K562 treated with DMSO at 1 percent for 12 hours (cell line): ENCODE results near the gene FUBP3. TPM values are rescaled to one million over a fixed set of nuclear protein-coding genes. Genes with fewer than 3 reads are reported as not detected.

Experiments used
- total RNA-seq: library from RNA; unstranded; fragments of 300-600 nt; gene quantifications from 2 replicates; pipeline ENCODE4 v1.2.3, GENCODE V29; 2022; ENCODE audit not compliant: insufficient read depth

Gene FUBP3
- total RNA-seq: 12.3 and 36.6 TPM in 2 replicates

DNA sequence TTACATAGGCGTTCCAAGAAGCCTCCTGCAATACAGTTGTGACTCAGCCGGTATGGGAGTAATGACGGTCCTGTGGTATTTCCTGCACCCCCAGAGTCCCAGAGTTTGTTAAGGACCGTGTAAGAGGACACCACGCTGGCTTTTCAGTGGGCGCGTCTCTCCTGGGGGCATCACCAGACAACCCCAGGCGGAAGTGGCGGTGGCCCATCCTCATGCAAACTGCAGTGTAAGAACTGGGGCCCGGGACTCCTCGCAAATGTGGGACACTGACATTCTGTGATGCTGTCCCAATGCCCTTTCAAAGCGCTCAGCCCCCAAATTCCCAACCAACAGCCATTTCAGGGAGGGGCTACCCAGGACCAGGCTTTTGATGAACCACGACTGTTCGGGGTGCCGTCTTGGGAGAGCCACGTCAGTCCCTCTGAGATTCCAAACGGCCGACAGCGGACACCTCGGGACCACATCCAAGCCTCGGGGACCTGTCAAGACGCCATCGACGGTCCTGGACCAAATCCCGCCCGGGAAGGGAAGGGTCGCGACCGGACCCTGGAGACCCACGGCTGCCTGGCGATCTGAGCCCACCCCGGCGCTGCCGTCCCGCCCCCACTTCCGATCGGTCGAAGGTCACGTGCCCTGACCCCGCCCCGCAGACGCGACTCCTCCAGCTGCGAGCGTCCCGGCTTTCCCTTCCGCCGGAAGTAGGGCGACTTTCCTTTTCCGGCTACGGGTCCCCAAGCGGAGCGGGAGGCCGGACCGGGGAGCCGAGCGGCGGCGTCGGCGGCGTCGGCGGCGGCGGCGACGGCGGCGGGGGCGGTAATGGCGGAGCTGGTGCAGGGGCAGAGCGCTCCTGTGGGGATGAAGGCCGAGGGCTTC lies at the start of gene FUBP3:
Gene FUBP3, plus strand, starts transcription at position 713 of the 873 bp plus-strand sequence. Its CDS starts 104 bp downstream, at position 817.

DNA sequence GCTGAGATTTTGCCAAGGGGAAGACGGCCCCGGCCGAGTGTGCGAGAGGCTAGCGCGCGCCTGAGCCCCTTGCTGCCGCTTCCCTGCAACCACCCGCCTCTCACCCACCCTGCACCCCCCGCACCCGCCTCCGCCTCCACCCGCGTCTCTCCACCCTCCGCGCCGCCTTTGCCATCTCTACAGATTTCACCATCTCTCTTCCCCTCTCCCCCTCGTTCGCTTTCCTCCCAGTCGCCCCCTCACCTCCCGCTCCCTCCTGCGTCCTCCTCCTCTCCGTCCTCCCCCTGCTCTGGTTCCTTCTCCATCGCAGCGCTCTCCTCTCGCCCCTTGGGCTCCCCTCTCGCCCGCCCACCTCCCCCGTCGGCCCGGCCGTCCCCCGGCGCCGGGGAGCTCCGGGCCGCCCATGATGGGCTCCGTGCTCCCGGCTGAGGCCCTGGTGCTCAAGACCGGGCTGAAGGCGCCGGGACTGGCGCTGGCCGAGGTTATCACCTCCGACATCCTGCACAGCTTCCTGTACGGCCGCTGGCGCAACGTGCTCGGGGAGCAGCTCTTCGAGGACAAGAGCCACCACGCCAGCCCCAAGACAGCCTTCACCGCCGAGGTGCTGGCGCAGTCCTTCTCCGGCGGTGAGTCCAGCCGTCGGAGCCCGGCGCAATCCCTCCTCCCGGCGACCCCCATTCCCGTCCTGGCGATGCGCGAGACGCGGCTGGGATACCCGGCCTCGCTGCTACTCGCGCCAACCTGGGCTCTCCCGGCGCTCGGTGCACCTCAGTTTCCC lies 85.1 kb downstream of the FUBP3 start, which contains the start of gene PRDM12:
Gene PRDM12, plus strand, starts transcription at position 344 of the 778 bp plus-strand sequence. Its CDS starts 60 bp downstream, at position 404.

Other genes starting within 250 kb of the FUBP3 start
- gene ASS1, start 134.6 kb upstream of the FUBP3 start, total RNA-seq: 54.6 and 57.6 TPM in 2 replicates
- gene PRDM12, start 85.0 kb downstream of the FUBP3 start, total RNA-seq: not detected in 2 replicates
- 20.2 and 30.9 TPM in 2 replicates for gene EXOSC2, start 114.2 kb downstream of the FUBP3 start, total RNA-seq